HCT116 (cell line): ENCODE results near the gene GNPDA1. TPM values are rescaled to one million over a fixed set of nuclear protein-coding genes. Genes with fewer than 3 reads are reported as not detected.
A peak's percentile ranks its signal among the peaks of the same experiment; 100 is the strongest.

Experiments
- ATAC-seq: fragments of 200-7000 bp; cut with Tn5 transposase; 2 replicates; pipeline ENCODE4 v1.9.1; 2020; ENCODE audit warnings: mild to moderate bottlenecking, moderate library complexity
- BruUV-seq: library from RNA; stranded (reverse); fragments of 400-500 nt; replicated peaks from 2 replicates; lab custom pipeline; 2021; lab: Mats Ljungman, UMichigan
- CTCF ChIA-PET: fragments of 300-600 bp; sonication (Branson Sonifier 250); formaldehyde crosslinking; loops from one replicate; lab custom pipeline; 2021; ENCODE audit warnings: antibody characterized with exemption; lab: Charles Lee
- POLR2A ChIA-PET: fragments of 300-600, 350-600 bp; sonication (Branson Sonifier 250); formaldehyde crosslinking; loops from one replicate; lab custom pipeline; 2021; ENCODE audit warnings: antibody characterized with exemption; lab: Charles Lee
- RAD21 ChIA-PET, 2 experiments: fragments of 300-600 bp; sonication (Branson Sonifier 250); formaldehyde crosslinking; loops; one replicate each; lab custom pipeline; 2023; ENCODE audit warnings: low total read pairs in 2 of 2; ENCODE audit not compliant: uncharacterized antibody in 2 of 2, unreplicated experiment in 2 of 2, low non-redundant PET in 1 of 2; lab: Charles Lee
- DNase-seq: peaks from one replicate; pipeline ENCODE4 v3.0.0-alpha.2; 2010; ENCODE audit warnings: low read depth, low spot score
- H2AFZ ChIP-seq: fragments of 200-600 bp; shearing (Covaris generic), sonication (generic); 2 replicates; pipeline ENCODE4 v1.6.1; 2017; ENCODE audit warnings: low read depth, mixed run types, mixed read lengths, antibody characterized with exemption, low read length; ENCODE audit not compliant: poor library complexity, severe bottlenecking
- H3K27ac ChIP-seq: 2 replicates; pipeline ENCODE4 v1.5.1; 2012; ENCODE audit warnings: low read depth, low read length
- H3K27me3 ChIP-seq: fragments of 200-600 bp; sonication (generic); 2 replicates; pipeline ENCODE4 v1.6.1; 2016; ENCODE audit warnings: mixed run types, low read length, mixed read lengths; ENCODE audit not compliant: insufficient read depth
- H3K36me3 ChIP-seq, 2 experiments: fragments of 200-500 bp in 1 of 2; fragments of 200-600 bp in 1 of 2; sonication (Bioruptor generic) in 1 of 2; sonication (generic) in 1 of 2; 2 replicates each; pipeline versions ENCODE4 v1.5.1 to v1.6.1; 2014 to 2016; ENCODE audit warnings: low read length in 2 of 2, inconsistent platforms in 1 of 2, mixed read lengths in 1 of 2, mixed run types in 1 of 2; ENCODE audit not compliant: insufficient read depth in 2 of 2, control insufficient read depth in 1 of 2
- H3K4me1 ChIP-seq, 2 experiments: fragments of 200-600 bp in 1 of 2; sonication (generic) in 1 of 2; 2 replicates each; pipeline versions ENCODE4 v1.5.1 to v1.6.1; 2012 to 2017; ENCODE audit warnings: low read length in 2 of 2, inconsistent platforms in 1 of 2, mild to moderate bottlenecking in 1 of 2, mixed read lengths in 1 of 2, mixed run types in 1 of 2, moderate library complexity in 1 of 2; ENCODE audit not compliant: insufficient read depth in 2 of 2, control insufficient read depth in 1 of 2
- H3K4me2 ChIP-seq: fragments of 200-600 bp; sonication (generic); 2 replicates; pipeline ENCODE4 v1.6.1; 2017; ENCODE audit warnings: mixed run types, low read length, mixed read lengths
- H3K4me3 ChIP-seq, 2 experiments: fragments of 200-600 bp in 1 of 2; sonication (generic) in 1 of 2; replicated peaks in 1 of 2; 2 replicates each; pipeline ENCODE4 v1.5.1; 2011 to 2016; ENCODE audit warnings: low read length in 2 of 2, control low read depth in 1 of 2, low read depth in 1 of 2, mild to moderate bottlenecking in 1 of 2, mixed read lengths in 1 of 2, mixed run types in 1 of 2
- H3K79me2 ChIP-seq: fragments of 200-600 bp; sonication (generic); 2 replicates; pipeline ENCODE4 v1.6.1; 2017; ENCODE audit warnings: mild to moderate bottlenecking, mixed run types, low read length, moderate library complexity, mixed read lengths; ENCODE audit not compliant: insufficient read depth
- H3K9ac ChIP-seq: fragments of 200-600 bp; sonication (generic); 2 replicates; pipeline ENCODE4 v1.6.1; 2016; ENCODE audit warnings: low read length, mixed read lengths
- H3K9me2 ChIP-seq: fragments of 200-600 bp; sonication (generic), shearing (Covaris generic); 2 replicates; pipeline ENCODE4 v1.6.1; 2017; ENCODE audit warnings: mixed run types, mild to moderate bottlenecking, moderate library complexity; ENCODE audit not compliant: insufficient read depth
- H3K9me3 ChIP-seq, 2 experiments: fragments of 200-500 bp in 1 of 2; fragments of 200-600 bp in 1 of 2; sonication (Bioruptor generic) in 1 of 2; sonication (generic) in 1 of 2; 2 replicates each; pipeline ENCODE4 v1.6.1; 2014 to 2017; ENCODE audit warnings: low read length in 2 of 2, mixed read lengths in 2 of 2, inconsistent platforms in 1 of 2, low read depth in 1 of 2, mild to moderate bottlenecking in 1 of 2, mixed run types in 1 of 2, moderate library complexity in 1 of 2; ENCODE audit not compliant: control insufficient read depth in 1 of 2, insufficient read depth in 1 of 2
- H4K20me1 ChIP-seq: fragments of 200-600 bp; sonication (generic), shearing (Covaris generic); 2 replicates; pipeline ENCODE4 v1.6.1; 2017; ENCODE audit warnings: mixed run types, mild to moderate bottlenecking, moderate library complexity; ENCODE audit not compliant: insufficient read depth
- EZH2phosphoT487 ChIP-seq: fragments of 200-600 bp; IDR thresholded peaks from 2 replicates; pipeline ENCODE4 v1.6.1; 2018; ENCODE audit warnings: antibody characterized with exemption, borderline replicate concordance
- RAD21 ChIP-seq: IDR thresholded peaks from 2 replicates; pipeline ENCODE4 v1.6.1; 2012; ENCODE audit warnings: low read depth, mild to moderate bottlenecking
- SRF ChIP-seq: IDR thresholded peaks from 2 replicates; pipeline ENCODE4 v1.6.1; 2012; ENCODE audit warnings: low read depth
- intact Hi-C: fragments of 100-400 bp; cut with micrococcal nuclease; formaldehyde crosslinking; loops from 2 replicates; pipeline ENCODE4 v1.10.0; 2022
- total RNA-seq: library from RNA; stranded (reverse); gene quantifications from one replicate; pipeline ENCODE4 v1.2.1, GENCODE V29; 2021; ENCODE audit not compliant: unreplicated experiment
- TF ChIP-seq, protein P1 (sequence below), 3 experiments: fragments of 200-600 bp in 1 of 3; sonication (generic) in 1 of 3; IDR thresholded peaks in 2 of 3; conservative IDR thresholded peaks in 1 of 3; 2 replicates each; pipeline ENCODE4 v1.5.1; 2012 to 2017; ENCODE audit warnings: low read depth in 2 of 3, low read length in 2 of 3, antibody characterized with exemption in 1 of 3, borderline replicate concordance in 1 of 3, control low read depth in 1 of 3, mild to moderate bottlenecking in 1 of 3, mixed read lengths in 1 of 3, mixed run types in 1 of 3, moderate library complexity in 1 of 3; ENCODE audit not compliant: insufficient read depth in 1 of 3

GNPDA1 gene
- total RNA-seq, 1 experiment from 2014 or later, result 45.6 TPM

DNA sequence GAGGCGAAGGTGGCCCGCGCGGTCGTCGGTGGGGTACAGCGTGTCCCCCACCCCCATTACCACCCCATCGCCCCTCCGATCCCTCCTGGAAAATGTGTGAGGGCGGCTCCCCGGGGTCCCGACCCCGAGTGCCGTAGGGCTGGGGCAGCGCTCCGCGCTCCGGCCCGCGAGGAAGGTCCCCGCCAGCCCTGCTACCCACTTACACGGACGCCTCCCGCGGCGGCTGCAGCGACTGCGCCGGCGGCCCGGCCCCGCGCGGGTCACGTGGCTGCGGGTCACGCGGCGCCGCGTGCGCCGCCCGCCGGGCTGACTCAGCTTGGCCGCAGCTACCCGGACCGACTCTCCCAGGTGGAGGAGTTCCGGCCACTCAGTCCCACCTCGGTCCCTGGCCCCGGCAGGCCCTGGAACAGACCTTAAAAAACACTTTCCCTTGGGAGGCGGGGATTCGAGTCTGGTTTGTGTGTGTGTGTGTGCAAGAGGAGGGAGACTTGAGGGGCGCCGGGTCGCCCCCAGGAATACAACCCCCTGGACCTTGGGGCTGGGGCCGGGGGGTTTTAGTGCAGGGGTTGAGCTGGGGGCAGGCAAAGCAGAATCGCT lies at the start of gene GNPDA1 (continued):
- TF ChIP-seq EZH2phosphoT487, result no peak

DNA sequence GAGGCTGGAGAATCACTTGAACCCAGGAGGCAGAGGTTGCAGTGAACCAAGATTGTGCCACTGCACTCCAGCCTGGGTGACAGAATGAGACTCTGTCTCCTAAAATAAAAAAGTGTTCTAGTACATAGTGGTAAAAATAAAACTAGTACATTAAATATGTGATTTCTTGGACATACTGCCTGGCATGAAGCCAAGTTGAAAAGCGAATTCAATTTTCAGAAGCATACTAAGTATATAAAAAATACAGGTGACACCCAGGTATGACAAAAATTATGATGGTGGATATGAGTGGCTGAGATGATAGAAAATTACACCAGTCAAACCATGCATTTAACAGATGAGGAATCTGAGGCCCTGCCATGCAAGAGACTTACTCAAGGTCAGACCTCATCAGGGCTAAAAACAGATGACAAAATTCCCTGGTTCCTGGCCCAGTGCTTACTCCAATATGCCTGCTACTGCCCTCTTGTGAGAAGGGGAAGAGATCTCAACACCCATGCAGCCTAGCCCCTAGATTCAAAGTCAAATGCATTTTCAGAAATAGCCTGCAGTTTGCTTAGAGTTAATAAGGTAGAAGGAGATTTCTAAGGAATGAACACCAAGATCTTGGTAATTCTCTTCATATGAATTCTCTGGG lies 46.6 kb upstream of the GNPDA1 start:
- DNase-seq (peak; percentile 35), ATAC-seq (peak; percentile 57)
- POLR2A ChIA-PET, result no interaction called here
- no peaks in the 10 kb centered on the region for H3K79me2 ChIP-seq
- RAD21 ChIA-PET, result no interaction called here
- H3K9ac ChIP-seq, result no peak overlapping the region
- peaks cover 13 to 33% of the 10 kb centered on the region in 2 experiments for H3K4me1 ChIP-seq
- no peaks in the 10 kb centered on the region for H3K9me3 ChIP-seq
- no peaks in the 10 kb centered on the region for H4K20me1 ChIP-seq
- TF ChIP-seq, protein P1, sequence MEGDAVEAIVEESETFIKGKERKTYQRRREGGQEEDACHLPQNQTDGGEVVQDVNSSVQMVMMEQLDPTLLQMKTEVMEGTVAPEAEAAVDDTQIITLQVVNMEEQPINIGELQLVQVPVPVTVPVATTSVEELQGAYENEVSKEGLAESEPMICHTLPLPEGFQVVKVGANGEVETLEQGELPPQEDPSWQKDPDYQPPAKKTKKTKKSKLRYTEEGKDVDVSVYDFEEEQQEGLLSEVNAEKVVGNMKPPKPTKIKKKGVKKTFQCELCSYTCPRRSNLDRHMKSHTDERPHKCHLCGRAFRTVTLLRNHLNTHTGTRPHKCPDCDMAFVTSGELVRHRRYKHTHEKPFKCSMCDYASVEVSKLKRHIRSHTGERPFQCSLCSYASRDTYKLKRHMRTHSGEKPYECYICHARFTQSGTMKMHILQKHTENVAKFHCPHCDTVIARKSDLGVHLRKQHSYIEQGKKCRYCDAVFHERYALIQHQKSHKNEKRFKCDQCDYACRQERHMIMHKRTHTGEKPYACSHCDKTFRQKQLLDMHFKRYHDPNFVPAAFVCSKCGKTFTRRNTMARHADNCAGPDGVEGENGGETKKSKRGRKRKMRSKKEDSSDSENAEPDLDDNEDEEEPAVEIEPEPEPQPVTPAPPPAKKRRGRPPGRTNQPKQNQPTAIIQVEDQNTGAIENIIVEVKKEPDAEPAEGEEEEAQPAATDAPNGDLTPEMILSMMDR (IDR thresholded peaks at IDR 0.05 in 2 of 3, conservative IDR thresholded peaks at IDR 0.05 in 1 of 3; ENCODE audit: borderline replicate concordance in 1 of 3, insufficient read depth in 1 of 3, low read depth in 2 of 3, low read length in 2 of 3), result peak in 2 of 3 experiments; percentile 31 to 48; a peak in 3 of 6 replicates
- TF ChIP-seq RAD21 (peak; percentile 39), SRF (no peak)
- H3K4me3 ChIP-seq, result no peak overlapping the region
- no TSS peak for BruUV-seq
- no peaks in the 10 kb centered on the region for H3K36me3 ChIP-seq
- intact Hi-C loops, result loop anchor here (2.0 kb wide), 1 partner anchor 47 kb away; the partner anchor contains the start of gene GNPDA1
- peak overlapping the region; percentile 56 for H2AFZ ChIP-seq
- H3K27me3 ChIP-seq, result no peaks in the 10 kb centered on the region
- no peak overlapping the region for H3K27ac ChIP-seq
- peak overlapping the region; percentile 67 for H3K4me2 ChIP-seq
- no peaks in the 10 kb centered on the region for H3K9me2 ChIP-seq
- CTCF ChIA-PET, result no interaction called here
